ENCODE data around the gene LMAN2.
A peak's percentile ranks its signal among the peaks of the same experiment; 100 is the strongest.

The LMAN2 gene

DNA sequence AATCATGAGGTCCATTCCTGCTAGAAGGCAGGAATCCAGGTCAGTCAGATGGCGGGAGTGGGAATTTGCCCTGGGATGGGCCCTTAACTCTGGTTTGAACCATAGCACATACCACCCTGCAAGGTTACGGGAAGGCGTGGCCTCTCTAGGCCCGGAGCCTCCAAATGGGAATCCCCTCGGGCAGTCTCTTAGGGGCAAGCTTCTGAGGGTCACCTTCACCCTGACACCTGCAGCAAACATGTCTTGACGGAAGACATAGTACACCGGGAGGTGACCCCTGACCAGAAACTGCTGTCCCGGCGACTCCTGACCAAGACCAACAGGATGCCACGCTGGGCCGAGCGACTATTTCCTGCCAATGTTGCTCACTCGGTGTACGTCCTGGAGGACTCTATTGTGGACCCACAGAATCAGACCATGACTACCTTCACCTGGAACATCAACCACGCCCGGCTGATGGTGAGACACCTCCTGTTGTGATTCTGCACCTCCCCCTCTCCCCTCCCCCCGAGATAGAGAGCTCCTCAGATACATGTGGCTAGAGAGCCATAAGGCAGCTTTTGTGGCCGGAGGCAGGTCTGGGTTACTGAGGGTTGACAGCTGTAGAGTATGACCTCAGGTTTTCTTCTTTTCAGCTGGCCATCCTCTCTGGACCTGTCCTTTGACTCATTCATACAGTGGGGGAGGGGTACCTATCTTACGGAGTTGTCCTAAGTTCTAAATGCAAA is 46.9 kb downstream of the LMAN2 start:
- peaks cover 4 to 67% of the 10 kb centered on the region in 2 experiments; a peak in 2 of 3 replicates for H3K36me3 ChIP-seq (ENCODE audit: control insufficient read depth in 2 of 2, insufficient read depth in 1 of 2, low read length in 2 of 2)

DNA sequence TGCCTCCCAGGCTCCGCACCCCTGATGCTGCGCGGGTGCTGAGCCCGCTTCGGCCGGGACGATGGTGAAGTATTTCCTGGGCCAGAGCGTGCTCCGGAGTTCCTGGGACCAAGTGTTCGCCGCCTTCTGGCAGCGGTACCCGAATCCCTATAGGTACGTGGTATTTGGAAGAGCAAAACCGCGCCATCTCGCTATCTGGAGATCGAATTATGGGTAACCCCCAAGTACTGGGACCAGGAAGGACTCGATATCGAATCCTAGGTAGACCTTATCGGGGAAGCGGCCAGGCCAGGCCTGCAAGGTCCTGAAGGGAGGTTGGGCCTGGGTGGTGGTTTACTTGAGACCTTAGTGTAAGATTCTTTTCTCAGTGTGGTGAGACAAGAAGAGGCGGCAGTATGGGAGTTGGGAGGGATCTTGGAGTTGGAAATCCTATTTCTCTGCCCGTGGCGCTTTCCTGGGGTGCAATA is 47.5 kb downstream of the LMAN2 start:
- Histone ChIP-seq H3K27ac (ENCODE audit: extremely low read depth, low read depth, low read length) (peak overlapping the region; percentile 80), H3K9me3 (ENCODE audit: control insufficient read depth, insufficient read depth, low read depth, low read length) (no peaks in the 10 kb centered on the region), H3K4me1 (ENCODE audit: control insufficient read depth, insufficient read depth, low read length) (peaks cover 9% of the 10 kb centered on the region), H3K36me3 (ENCODE audit: control insufficient read depth in 2 of 2, insufficient read depth in 1 of 2, low read length in 2 of 2) (peaks cover 4 to 67% of the 10 kb centered on the region in 2 experiments; a peak in 2 of 3 replicates), H3K4me3 (ENCODE audit: low read depth, low read length) (peak overlapping the region; percentile 90)
- ChIA-PET POLR2A (interaction anchor here (1.0 to 1.2 kb wide), 2 partner anchors 8 to 15 kb away, joined by 3 to 11 read pairs; partner anchors contain the start of gene MXD3), CTCF (interaction anchor here (0.6 kb wide), 1 partner anchor 191 kb away, joined by 3 read pairs; no protein-coding TSS in a partner anchor)
- TF ChIP-seq GLI2 (tag by site-specific recombination; IDR thresholded peaks at IDR 0.05; ENCODE audit: borderline replicate concordance, low read depth) (no peak), ZNF76 (tag by site-specific recombination; IDR thresholded peaks at IDR 0.05; ENCODE audit: borderline replicate concordance, low read depth) (peak; percentile 44; the same call in 1 of the 2 replicates), PRDM1 (tag by site-specific recombination; IDR thresholded peaks at IDR 0.05) (no peak), KLF10 (tag by site-specific recombination; IDR thresholded peaks at IDR 0.05) (0 out of 2 replicates have a peak, but pooled peaks have one; percentile 4), YY1 (tag by site-specific recombination; IDR thresholded peaks at IDR 0.05) (0 out of 2 replicates have a peak, but pooled peaks have one; percentile 5)

More for the DNA sequence above, 46.9 kb downstream of the LMAN2 start:
- peak overlapping the region; percentile 80 for H3K27ac ChIP-seq (ENCODE audit: extremely low read depth, low read depth, low read length)
- ChIA-PET POLR2A (no interaction called here), CTCF (no interaction called here)
- peaks cover 9% of the 10 kb centered on the region for H3K4me1 ChIP-seq (ENCODE audit: control insufficient read depth, insufficient read depth, low read length)
- H3K4me3 ChIP-seq (ENCODE audit: low read depth, low read length) = peak overlapping the region; percentile 90
- H3K9me3 ChIP-seq (ENCODE audit: control insufficient read depth, insufficient read depth, low read depth, low read length) = no peaks in the 10 kb centered on the region
- TF ChIP-seq ZNF692 (tag by site-specific recombination; IDR thresholded peaks at IDR 0.05) (no peak), ZBTB21 (tag by site-specific recombination; IDR thresholded peaks at IDR 0.05) (no peak), ZNF596 (tag by site-specific recombination; IDR thresholded peaks at IDR 0.05) (0 out of 2 replicates have a peak, but pooled peaks have one; percentile 17), ZNF530 (tag by site-specific recombination; IDR thresholded peaks at IDR 0.05; ENCODE audit: low read depth) (no peak), ZBTB11 (tag by site-specific recombination; conservative IDR thresholded peaks at IDR 0.05; ENCODE audit: low read depth) (no peak), GLIS2 (tag by site-specific recombination; IDR thresholded peaks at IDR 0.05) (no peak; the same call in 1 of the 2 replicates), ZFP3 (tag by site-specific recombination; IDR thresholded peaks at IDR 0.05; ENCODE audit: low read depth) (no peak), GLIS1 (tag by site-specific recombination; IDR thresholded peaks at IDR 0.05) (no peak), ZNF335 (tag by site-specific recombination; conservative IDR thresholded peaks at IDR 0.05) (peak; percentile 16), ZNF366 (tag by site-specific recombination; conservative IDR thresholded peaks at IDR 0.05) (no peak), ZNF426 (tag by site-specific recombination; IDR thresholded peaks at IDR 0.05) (no peak), ZNF785 (tag by site-specific recombination; IDR thresholded peaks at IDR 0.05) (no peak), ZNF792 (tag by site-specific recombination; IDR thresholded peaks at IDR 0.05) (no peak), SP2 (tag by site-specific recombination; IDR thresholded peaks at IDR 0.05) (0 out of 2 replicates have a peak, but pooled peaks have one; percentile 24), KLF9 (tag by site-specific recombination; IDR thresholded peaks at IDR 0.05; ENCODE audit: low read depth) (peak; percentile 50)
